H1 (cell line): ENCODE results near the gene LOXL4. TPM values are rescaled to one million over a fixed set of nuclear protein-coding genes. Genes with fewer than 3 reads are reported as not detected.

ENCODE experiments used
- ASH2L ChIP-seq: fragments of 200-600, 300-600 bp; sonication (generic); IDR thresholded peaks from one replicate; pipeline ENCODE4 v1.7.1; 2017; ENCODE audit warnings: low read length
- CBX8 ChIP-seq: fragments of 300-800, 300-1000 bp; sonication (generic); IDR thresholded peaks from 2 replicates; pipeline ENCODE4 v1.7.1; 2016; ENCODE audit warnings: low read depth, low read length, borderline replicate concordance
- CHD7 ChIP-seq: fragments of 300-600 bp; sonication (generic); IDR thresholded peaks from 2 replicates; pipeline ENCODE4 v1.7.1; 2012; ENCODE audit warnings: low read length, moderate library complexity, mild to moderate bottlenecking, inconsistent platforms; ENCODE audit not compliant: insufficient replicate concordance
- GABPA ChIP-seq: IDR thresholded peaks from 2 replicates; pipeline ENCODE4 v1.6.1; 2011; ENCODE audit warnings: mild to moderate bottlenecking, low read length, moderate library complexity, borderline replicate concordance; ENCODE audit not compliant: insufficient read depth
- GTF2F1 ChIP-seq: IDR thresholded peaks from 2 replicates; pipeline ENCODE4 v1.6.1; 2012; ENCODE audit warnings: low read depth, low read length, improper control_type of control experiment, borderline replicate concordance
- JUN ChIP-seq: IDR thresholded peaks from 2 replicates; pipeline ENCODE4 v1.6.1; 2011; ENCODE audit warnings: low read depth, mild to moderate bottlenecking, improper control_type of control experiment, low read length
- PHF8 ChIP-seq: fragments of 200-600 bp; sonication (generic); conservative IDR thresholded peaks from 2 replicates; pipeline ENCODE4 v1.7.1; 2012; ENCODE audit warnings: low read depth, mild to moderate bottlenecking, inconsistent platforms, low read length, moderate library complexity
- POLR2A ChIP-seq, 2 experiments: IDR thresholded peaks; 1 replicate in 1 of 2; 2 replicates in 1 of 2; pipeline ENCODE4 v1.6.1; 2011; ENCODE audit warnings: low read depth in 2 of 2, low read length in 2 of 2, mild to moderate bottlenecking in 2 of 2; ENCODE audit errors: control extremely low read depth in 1 of 2
- SIX5 ChIP-seq: IDR thresholded peaks from 2 replicates; pipeline ENCODE4 v1.6.1; 2011; ENCODE audit warnings: mild to moderate bottlenecking, low read depth, low read length
- SP2 ChIP-seq: IDR thresholded peaks from 2 replicates; pipeline ENCODE4 v1.6.1; 2012; ENCODE audit warnings: mild to moderate bottlenecking, low read length, inconsistent platforms
- TBP ChIP-seq: IDR thresholded peaks from 2 replicates; pipeline ENCODE4 v1.6.1; 2011; ENCODE audit warnings: low read depth, low read length, improper control_type of control experiment
- TCF12 ChIP-seq: IDR thresholded peaks from 2 replicates; pipeline ENCODE4 v1.6.1; 2011; ENCODE audit warnings: low read depth, mild to moderate bottlenecking, low read length
- TEAD4 ChIP-seq: IDR thresholded peaks from 2 replicates; pipeline ENCODE4 v1.6.1; 2012; ENCODE audit warnings: low read depth, low read length, inconsistent platforms, mixed read lengths
- ZNF274 ChIP-seq: IDR thresholded peaks from 2 replicates; pipeline ENCODE4 v1.7.0; 2012; ENCODE audit warnings: low read length, borderline replicate concordance; ENCODE audit errors: extremely low read depth
- polyA plus RNA-seq, 7 experiments: library from polyadenylated mRNA; depleted of rRNA in 3 of 7; stranded (reverse) in 5 of 7; unstranded in 2 of 7; fragments of >200 nt in 5 of 7; fragments of 200-250 nt in 2 of 7; gene quantifications; 1 replicate in 5 of 7; 2 replicates in 1 of 7; 4 replicates in 1 of 7; pipeline versions ENCODE4 v1.2.1 to v1.2.3, GENCODE V29; 2011 to 2013; ENCODE audit warnings: missing spikeins in 2 of 7, mixed read lengths in 2 of 7
- total RNA-seq: library from RNA; stranded (reverse); fragmentation: NEBNext Ultra II Directional; extraction: Animal tissue kit (Norgen Biotek cat#: 25700); gene quantifications from 2 replicates; pipeline ENCODE4 v1.2.1, GENCODE V29; 2021

LOXL4 gene
- total and polyA plus RNA-seq, 2 of the 8 experiments (the other 6 are each of a cell fraction or from before 2014, with no cell fraction given): 0.13 to 0.27 TPM

- TF ChIP-seq CHD7: no peak
- no peak for TF ChIP-seq TEAD4
- no peak for TF ChIP-seq PHF8
- no peak for TF ChIP-seq ZNF274
- no peak for TF ChIP-seq JUN
- TF ChIP-seq SP2: no peak
- TF ChIP-seq ASH2L: no peak
- TF ChIP-seq TCF12: no peak
- no peak for TF ChIP-seq SIX5
- TF ChIP-seq GTF2F1: no peak
- no peak for TF ChIP-seq POLR2A (IDR thresholded peaks at IDR 0.05; ENCODE audit: control extremely low read depth in 1 of 2, low read depth in 2 of 2, low read length in 2 of 2)
- no peak for TF ChIP-seq GABPA
- TF ChIP-seq CBX8: no peak
- TF ChIP-seq TBP: no peak
- TF ChIP-seq, all 59 proteins: peak for 0
These were observed 29.6 kb downstream of the LOXL4 start (continued) for GRCh38 chr10:98238391-98238790.
